Vagina (tissue), 2 donors: ENCODE data around the gene ARL3.

Experiments
- POLR2AphosphoS5 ChIP-seq, 2 donors: sonication (generic); formaldehyde crosslinking; IDR thresholded peaks; one replicate each; pipeline ENCODE4 v1.9.0; 2017; ENCODE audit warnings: antibody characterized with exemption in 2 of 2, mild to moderate bottlenecking in 2 of 2, low read depth in 1 of 2; ENCODE audit not compliant: insufficient read depth in 1 of 2
- TF ChIP-seq, protein P1 (sequence below), 3 experiments: fragments of 450-650 bp in 2 of 3; fragments of 200-600 bp in 1 of 3; sonication (generic) in 1 of 3; IDR thresholded peaks; one replicate each; pipeline ENCODE4 v1.5.1; 2017 to 2019; ENCODE audit warnings: antibody characterized with exemption in 3 of 3, mild to moderate bottlenecking in 2 of 3, moderate library complexity in 2 of 3

GRCh38 chr10:102649797-102650654, 64.2 kb downstream of the ARL3 start:
- no peak for TF ChIP-seq POLR2AphosphoS5 (IDR thresholded peaks at IDR 0.05; ENCODE audit: insufficient read depth in 1 of 2, low read depth in 1 of 2)
- TF ChIP-seq, protein P1, sequence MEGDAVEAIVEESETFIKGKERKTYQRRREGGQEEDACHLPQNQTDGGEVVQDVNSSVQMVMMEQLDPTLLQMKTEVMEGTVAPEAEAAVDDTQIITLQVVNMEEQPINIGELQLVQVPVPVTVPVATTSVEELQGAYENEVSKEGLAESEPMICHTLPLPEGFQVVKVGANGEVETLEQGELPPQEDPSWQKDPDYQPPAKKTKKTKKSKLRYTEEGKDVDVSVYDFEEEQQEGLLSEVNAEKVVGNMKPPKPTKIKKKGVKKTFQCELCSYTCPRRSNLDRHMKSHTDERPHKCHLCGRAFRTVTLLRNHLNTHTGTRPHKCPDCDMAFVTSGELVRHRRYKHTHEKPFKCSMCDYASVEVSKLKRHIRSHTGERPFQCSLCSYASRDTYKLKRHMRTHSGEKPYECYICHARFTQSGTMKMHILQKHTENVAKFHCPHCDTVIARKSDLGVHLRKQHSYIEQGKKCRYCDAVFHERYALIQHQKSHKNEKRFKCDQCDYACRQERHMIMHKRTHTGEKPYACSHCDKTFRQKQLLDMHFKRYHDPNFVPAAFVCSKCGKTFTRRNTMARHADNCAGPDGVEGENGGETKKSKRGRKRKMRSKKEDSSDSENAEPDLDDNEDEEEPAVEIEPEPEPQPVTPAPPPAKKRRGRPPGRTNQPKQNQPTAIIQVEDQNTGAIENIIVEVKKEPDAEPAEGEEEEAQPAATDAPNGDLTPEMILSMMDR (IDR thresholded peaks at IDR 0.05): no peak
